OCI-LY3 (cell line): Measurements from ENCODE around the gene TRIO.

Experiments used
- CTCF ChIP-seq: fragments of 200-600, 300-600 bp; sonication (generic); IDR thresholded peaks from 2 replicates; pipeline ENCODE4 v1.5.1; 2014; ENCODE audit warnings: antibody characterized with exemption, low read length, low read depth
- EZH2phosphoT487 ChIP-seq: fragments of 200-600 bp; shearing (Covaris generic); IDR thresholded peaks from 2 replicates; pipeline ENCODE4 v1.6.1; 2018; ENCODE audit warnings: antibody characterized with exemption, mixed run types, low read depth

GRCh38 chr5:14216372-14216771 lies 73.2 kb downstream of the TRIO start:
- TF ChIP-seq CTCF (no peak), EZH2phosphoT487 (no peak)
